Amniotic stem cell (primary cell): ENCODE data around the gene EYA2.

Source experiments
- DNase-seq: peaks from one replicate; lab custom pipeline; 2025; lab: John Stamatoyannopoulos, UW

The EYA2 gene

DNA sequence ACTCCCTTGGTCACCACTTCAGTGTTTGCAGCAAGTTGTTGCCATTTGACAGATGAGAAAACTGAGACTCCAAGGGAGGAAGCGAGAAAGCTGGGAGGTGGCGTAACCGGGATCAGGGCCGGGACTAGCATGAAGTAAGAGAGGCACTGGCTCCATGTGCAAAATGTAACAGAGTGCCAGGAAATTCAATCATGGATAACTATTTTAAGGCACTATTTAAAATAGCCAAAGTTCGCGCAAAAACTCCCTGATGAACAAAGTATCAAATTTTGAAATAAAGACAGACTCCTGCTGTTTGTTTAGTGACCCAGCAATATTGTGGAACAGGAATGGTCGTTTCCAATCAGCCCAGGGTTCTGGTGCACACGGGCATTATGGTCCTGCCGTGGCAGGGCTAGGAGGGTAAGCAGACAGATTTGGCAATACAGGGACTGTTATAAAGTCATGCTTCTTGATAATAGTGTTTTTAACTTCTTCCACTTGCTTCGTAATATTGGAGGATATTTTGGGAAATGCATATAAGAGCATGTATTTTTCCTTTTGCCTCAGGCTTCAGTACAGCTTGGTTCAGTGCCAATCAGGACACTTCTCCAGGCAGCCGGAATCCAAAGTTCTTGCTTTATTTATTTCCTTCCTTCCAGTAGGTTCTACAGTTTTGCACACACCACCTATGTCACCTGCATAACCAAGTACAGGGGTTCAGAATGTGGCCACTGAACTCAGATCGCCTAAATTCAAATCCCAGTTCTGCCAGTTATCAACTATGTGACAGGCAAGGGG lies 141.6 kb downstream of the EYA2 start:
- no peak for DNase-seq

DNA sequence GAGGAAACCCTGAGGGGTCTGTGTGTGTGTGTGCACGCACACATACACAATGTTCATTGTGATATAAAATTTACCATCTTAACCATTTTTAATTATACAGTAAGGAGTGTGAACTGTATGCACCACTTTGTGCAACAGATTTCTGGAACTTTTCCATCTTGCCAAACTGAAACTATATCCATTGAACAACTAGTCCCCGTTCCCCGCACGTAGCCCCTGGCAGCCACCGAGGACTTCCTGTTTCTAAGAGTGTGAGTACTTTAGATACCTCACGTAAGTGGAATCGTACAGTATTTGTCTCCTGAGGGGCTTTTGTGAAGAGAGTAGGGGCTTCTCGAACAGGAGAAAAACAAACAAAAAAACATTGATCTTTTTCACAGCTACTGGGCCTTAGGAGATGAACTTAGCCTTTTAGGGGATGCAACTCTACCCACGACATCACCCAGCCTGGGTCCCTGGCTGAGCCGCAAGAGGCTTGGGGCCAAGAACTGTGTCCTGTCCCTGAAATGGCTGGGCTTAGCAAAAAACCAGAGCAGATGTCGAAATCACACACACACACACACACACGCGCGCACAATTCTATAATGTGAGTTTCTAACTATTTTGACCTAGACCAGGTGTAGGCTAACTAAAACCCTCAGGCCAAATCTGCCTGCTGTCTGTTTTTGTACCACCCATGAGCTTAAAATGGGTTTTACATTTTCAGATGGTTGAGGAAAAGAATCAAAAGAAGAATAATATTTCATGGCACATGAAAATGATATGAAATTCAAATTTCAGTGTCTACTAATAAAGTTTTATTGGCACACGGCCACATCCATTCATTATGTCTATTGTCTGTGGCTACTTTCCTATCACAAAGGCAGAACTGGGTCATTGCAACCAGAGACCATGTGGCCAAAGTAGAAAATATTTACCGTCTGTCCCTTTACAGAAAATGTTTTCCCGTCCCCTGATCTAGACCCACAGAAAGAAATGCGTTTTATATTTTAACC lies 144.2 kb downstream of the EYA2 start:
- DNase-seq: no peak

DNA sequence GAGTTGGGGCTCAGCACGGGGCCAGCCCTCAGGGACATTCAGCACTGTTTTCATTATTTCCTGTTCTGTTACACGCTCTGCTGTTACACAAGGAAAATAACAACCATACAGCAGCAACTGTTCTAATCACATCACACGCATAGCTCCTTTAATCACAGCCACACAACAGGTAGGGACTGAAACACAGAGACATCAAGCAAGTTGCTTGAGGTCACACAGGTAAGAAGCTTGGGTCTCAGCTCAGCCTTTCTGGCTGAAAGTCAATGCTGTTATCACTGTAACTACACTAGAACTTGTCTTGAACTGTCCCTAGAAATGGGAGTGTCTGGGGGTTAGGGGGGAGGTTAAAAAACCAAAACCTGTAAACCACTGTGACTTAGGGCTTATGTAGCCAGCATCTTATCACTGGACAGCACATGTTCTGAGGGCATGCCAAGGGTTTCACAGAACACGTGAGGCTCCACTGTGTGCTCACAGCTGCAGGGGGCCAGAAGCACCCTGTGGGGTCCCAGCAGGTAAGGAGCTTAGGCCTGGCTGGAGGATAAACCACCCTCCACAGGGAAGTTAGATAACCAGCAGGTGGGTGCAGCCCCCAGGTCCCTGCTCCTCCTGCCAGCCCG lies 146.0 kb downstream of the EYA2 start:
- DNase-seq: no peak

DNA sequence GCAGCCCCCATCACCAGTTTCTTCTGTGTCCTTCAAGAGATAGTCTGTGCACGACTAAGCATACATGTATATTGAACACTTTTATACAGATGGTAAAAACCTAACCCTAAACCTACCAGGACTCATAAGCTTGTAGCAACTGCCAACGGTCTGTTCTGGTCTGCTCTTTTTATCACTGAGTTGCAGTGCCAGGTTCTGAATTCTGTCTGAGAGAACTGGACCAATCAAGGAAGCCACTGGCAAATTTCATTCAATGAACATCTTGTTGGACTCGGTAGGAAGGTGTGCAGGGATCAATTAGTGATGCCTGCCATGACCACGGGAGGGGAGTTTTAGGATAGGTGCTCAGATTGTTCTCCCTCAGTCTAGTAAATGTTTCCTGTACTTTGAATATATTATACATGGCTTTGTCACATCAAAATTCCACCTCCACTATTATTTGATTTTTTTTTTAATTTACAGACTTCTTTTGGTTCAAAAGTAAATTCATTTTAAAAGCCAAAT lies 146.8 kb downstream of the EYA2 start:
- DNase-seq: no peak

DNA sequence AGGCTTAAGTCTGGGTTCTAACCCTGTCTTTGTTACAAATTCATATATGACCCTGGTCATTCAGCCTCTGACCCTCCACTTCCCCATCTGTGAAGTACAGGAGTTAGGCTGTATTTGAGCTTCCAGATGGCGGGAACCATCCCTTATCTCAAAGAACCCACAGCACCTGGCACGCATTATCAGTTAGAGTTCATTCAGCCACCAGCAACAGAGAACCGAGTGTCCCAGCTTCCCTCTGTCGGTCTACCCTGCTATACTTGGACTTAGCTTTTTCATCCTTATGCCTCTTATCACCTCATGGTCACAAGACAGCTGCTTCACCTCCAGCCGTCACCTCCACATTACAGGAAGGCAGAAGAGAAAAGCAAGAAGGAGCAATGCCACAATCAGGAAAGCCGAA lies 147.8 kb downstream of the EYA2 start:
- no peak for DNase-seq

DNA sequence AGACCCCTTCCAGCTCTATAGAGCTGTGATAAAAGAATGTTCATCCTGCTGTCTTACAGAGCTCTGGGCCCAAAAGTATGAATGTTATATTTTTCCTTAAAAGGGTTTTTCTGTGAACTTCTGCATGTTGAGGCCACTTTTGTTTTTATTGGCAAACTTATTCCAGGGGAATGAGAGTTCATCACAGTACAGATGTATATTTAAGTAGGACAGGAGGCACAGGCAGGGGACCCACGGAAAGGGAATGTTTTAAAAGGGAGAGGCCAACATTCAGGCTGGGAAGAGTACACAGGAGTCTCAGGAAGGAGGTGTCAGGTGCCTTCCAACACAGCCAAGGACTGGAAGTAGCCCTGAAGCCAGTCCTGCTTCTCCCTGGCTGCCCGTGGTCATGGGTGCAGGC lies 148.4 kb downstream of the EYA2 start:
- no peak for DNase-seq

DNA sequence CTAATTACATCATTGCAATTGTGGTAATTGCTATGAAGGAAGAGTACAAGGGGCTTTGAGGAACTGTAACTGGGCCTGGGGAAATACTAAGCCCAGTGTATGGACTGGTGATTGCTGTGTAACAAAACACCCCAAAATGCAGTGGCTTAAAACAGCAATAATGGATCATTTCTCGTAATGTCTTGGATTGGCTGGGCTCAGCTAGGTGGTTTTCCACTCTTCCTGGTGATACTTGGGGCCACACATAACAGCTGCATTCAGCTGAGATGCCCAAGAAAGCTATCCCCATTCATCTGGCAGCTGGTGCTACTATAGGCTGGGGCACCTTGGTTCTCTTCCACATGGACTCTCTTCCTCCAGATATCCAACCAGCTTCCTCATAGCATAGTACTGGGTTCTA lies 150.3 kb downstream of the EYA2 start:
- DNase-seq: no peak

DNA sequence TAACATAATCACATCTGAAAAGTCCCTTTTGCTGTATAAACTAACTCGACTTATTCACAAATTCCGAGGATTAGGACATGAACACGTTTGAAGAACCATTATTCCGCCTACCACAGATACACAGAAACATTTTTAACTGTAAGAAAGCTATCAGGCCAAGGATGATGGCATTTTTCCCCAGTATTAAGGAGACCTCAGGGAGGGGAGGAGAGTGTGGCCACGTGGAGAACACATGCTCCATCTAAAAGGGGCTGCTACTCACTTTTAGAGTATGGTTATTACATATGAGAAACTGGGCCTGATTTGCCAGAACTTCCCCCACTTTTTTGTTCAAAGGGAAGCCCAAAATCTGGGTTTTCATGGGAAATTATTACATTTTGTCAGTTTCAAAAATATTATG lies 153.4 kb downstream of the EYA2 start:
- DNase-seq: no peak

DNA sequence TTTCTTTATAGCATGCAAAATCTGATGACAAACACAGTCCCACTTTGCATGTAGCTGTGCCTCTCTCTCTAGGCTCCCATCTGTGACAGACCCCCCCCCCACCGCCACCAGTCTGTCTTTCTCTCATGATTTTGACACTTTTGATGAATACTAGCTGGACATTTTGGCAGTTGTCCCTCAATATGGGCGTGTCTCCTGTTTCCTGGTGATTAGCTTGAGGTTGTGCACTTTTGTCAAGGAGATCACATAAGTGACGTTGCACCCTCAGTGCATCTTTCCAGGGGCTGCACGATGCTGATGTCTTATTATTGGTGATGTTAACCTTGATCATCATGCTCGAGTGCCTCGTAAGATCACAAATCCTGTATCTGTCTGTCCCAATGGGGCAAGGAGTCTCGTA lies 155.1 kb downstream of the EYA2 start:
- no peak for DNase-seq

DNA sequence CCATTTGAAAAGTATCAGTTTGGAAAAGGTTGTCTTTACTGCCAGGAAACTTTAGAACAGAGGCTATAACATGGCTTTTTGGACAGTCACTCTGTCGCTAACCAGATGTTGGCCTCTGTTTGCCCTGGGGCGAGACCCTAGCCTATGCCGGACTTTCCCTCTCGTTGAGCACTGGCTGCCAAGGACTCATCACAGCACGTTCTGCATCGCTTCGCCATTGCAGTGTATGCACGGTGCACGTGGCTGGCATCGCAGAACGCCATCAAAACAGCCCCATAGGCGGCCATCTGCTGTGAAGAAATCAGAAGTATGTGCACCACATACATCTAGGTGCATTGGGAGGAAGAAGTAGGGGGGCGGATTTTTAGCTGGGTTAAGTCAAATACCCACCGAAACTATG lies 156.4 kb downstream of the EYA2 start:
- DNase-seq: no peak

DNA sequence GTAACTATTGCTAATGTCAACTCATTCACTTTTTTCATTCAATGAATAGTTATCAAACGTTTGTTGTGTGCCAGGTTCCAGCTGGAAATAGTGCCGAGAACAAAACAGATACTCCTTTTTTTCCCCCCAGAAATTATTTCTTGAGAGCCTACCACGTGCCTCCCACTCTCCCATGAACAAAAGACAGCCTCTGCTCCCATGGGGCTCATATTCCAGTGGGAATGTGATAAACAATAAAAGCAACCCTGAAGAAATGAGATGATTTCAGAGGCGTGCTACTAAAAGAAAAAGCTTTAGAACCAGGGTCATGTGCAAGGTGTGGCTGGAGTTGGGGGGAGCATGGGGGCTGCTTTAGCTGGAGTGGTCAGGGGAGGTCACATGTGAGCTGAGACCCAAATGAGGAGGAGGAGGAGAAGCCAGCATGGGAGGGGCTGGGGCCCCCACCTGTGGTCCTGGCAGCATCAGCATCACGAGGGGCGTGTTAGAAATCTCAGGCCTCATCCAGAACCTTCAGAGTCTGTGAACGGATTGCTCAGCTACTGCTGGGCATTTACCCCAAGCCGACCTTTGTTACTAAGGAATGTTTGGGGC lies 157.4 kb downstream of the EYA2 start:
- DNase-seq: no peak

DNA sequence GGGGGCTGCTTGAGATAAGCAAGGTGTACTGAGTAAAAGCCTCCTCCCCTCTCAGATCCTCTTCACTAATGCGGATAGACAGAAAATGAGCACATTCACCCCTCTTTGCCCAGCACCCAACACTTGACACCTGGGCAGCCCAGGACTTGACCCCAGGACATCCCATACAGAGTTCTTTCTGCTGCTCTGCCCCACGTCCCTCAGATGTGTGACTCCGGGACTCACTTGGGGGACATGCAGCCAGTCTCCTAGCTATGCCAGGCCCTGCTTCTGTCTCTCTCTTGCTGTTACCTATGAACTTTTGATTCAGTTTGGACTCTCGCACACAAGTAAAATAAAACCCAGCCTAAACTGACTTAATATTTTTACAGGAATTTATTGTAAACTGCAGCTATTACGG lies 159.9 kb downstream of the EYA2 start:
- DNase-seq: no peak

DNA sequence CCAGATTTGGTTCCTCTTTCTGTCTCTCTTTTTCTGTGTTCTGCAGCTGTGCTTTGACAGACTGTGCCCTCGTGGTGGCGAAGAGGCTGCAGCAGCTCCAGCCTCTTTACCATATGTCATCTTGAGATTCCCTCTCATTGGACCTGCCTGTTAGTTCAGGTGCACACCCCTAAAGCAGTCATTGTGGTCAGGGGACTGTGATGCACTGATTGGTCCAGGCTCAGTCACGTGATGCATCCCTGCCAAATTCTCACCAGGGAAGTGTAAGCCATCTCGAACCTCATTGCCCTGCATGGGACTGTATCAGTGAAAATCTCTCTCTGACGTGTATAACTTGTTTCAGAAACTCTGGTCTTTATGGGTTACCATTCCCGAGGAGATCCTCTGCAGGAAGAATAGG lies 160.3 kb downstream of the EYA2 start:
- DNase-seq: no peak

DNA sequence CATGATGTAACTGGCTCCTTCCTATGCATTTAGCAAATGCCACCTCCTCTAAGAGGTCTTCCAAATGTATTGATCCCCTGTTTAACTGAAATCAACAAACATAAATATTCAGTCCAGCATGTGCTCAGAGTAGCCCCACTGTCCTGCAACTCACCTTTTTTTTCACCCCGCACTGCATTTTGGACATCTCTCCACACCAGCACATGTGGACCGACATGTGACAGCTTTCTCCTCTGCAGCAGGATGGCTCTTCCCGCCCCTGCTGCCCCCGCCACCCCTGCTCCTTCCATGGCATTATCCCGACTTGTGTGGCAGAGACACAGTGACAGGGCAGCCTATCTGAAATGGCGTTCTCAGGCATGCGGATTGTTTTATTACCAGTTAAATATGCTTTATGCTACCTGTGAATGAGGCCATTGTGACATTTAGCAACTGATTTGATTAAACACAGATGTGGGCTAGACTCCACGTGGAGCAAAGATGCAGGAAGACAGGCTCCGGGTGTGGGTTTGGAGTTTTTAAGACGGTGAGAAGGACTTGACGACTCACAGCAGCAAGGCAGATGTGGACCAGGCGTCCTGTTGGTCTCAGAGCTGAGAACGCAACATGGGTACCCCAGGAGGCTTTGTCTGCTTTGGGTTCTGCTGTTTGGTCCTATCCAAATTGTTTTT lies 161.2 kb downstream of the EYA2 start:
- no peak for DNase-seq

DNA sequence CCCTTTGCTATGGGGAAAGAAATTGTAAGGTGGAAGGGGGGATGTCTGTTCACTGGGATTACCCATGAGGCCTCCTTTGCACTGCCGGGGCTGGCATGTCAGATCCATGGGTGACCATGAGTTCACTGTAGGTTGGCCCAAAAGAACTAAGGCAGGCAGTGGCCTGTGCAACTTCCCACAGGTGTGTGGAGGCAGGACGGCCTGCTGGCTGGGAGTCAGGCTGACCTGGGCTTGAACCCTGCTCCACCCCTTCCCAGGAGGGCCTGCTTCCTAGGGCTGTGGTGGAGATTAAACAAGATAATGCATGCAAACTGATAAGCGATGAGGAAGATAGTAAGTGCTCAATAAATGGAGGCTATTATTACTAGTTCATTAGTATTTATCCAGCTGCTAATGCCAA lies 163.0 kb downstream of the EYA2 start:
- no peak for DNase-seq

DNA sequence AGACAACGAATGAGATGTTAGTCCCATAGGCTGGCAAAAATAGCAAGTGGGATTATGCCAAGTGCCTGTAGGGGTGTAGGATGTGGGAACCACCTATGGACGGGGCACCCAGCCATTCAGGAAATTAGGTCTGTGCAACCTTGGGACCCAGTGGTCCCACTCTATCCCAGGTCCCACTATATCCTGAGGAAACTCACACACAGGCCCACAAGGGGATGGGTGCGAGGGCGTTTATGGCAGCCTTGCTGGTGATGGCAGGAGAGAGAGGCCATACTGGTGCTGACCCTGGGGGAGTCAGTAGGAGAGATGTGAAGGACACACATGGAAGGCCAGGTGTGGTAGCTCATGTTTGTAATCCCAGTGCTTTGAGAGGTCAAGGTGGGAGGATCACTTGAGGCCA lies 163.6 kb downstream of the EYA2 start:
- no peak for DNase-seq

DNA sequence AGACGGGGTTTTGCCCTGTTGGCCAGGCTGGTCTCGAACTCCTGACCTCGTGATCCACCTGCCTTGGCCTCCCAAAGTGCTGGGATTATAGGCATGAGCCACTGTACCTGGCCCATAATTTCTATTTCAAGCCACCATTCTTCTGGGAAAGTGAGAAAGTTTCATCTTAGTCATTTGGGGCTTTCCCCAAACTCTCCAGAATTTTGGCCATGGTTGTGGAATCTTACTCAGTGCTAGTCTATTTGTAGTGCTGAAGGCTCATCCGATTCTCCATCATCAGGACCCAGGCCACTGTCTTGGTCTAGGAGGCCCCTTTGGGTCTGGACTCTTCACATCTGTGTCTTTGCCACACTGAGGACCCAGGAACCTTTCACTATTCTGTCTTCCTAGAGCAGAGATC lies 164.9 kb downstream of the EYA2 start:
- DNase-seq: no peak

DNA sequence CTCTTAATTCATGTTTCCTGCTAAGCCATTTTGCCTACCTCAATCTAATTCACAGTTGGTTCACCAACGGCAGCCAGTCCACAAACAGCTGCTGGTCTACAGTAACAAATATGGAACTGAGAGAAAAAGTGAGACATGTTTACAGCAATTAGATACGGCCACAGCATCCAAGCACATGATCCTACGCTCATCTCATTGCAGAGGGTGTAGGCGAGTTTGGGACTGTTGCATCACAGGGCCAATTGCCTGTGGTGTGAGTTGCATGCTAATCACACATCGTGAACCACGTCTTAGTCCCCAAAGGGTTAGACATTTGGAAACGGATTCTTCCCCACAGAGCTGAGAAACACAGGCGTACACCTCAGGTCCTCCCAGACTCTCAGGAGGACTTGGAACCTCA lies 166.9 kb downstream of the EYA2 start:
- no peak for DNase-seq

DNA sequence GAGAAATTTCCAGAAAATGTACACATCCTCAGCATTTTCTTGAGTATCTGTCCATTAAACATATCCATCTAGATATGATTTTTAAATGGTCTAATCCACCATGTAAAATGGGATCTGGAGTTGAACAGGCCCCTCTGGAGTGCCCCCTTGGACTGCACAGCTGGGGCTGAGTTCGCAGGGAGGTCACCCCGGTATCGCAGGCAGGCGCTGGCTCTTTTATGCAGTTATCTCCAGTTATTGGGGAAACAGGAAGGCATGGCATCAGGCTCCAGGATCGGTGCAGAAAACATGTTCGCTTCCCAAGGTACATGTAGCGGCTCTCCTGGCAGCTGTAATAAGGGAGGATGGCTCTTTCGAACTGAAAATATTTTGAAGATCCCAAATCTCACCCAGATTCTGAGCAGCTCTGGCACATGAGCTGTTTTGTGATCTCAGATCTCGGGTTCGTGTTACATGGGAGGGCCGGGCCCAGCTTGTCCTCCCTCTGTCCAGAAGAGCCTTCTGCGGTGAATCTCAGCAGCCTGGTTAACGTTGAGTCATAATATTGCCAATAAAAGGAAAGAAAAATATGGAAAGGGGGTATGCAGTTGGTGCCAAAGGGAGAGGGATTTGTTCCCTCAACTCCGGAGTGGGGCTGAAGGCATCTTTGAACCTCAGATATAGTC lies 167.7 kb downstream of the EYA2 start:
- no peak for DNase-seq

DNA sequence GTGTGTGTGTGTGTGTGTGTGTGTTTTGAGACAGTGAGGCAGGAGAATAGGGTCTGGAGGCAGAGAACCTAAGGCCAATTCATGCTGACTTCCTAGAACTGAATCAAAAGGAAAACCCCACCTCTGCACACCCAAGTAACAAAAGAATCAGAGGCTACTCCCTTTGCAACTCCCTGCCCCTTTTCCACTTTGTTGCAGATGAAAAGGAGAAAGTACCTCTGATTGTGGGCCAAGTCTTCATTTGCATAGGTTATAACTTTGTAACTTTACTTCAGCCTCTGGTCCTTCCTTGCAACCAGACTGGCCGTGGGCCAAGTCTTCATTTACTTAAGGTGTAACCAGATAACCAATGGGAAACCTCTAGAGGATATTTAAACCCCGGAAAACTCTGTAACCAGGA lies 168.8 kb downstream of the EYA2 start:
- DNase-seq: no peak

DNA sequence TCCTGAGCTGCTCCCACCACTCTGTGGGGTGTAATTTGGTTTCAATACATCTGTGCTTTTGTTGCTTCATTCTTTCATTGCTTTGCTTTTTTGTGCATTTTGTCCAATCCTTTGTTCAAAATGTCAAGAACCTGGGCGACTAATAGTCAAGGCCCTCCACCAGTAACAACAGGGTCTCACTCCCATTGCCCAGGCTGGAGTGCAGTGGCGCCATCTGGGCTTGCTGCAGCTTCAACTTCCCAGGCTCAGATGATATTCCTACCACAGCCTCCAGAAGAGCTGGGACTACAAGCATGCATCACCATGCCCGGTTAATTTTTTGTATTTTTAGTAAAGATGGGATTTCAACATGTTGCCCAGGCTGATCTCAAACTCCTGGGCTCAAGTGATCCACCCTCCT lies 169.2 kb downstream of the EYA2 start:
- DNase-seq: no peak
